ENCODE measurements around the gene PSD. TPM values are rescaled to one million over a fixed set of nuclear protein-coding genes. Genes with fewer than 3 reads are reported as not detected.

The PSD gene
- total RNA-seq, 1 experiment from 2014 or later: 2.4 TPM

DNA sequence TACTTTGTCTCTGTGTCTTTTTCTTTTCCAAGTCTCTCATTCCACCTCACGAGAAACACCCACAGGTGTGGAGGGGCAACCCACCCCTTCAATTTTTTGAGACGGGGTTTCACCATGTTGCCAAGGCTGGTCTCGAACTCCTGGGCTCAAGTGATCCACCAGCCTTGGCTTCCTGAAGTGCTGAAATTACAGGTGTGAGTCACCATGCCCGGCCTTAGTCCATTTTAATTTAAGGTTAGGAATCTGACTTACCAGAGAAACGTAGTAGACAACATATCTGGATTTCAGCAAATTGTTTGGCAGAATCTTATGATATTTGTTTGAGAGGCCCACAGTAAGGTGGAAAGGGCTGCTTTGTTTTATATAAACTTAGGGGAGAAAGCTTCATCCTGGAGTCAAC, 26.3 kb downstream of the PSD start:
- H3K4me1 ChIP-seq (ENCODE audit: control insufficient read depth, insufficient read depth, low read length): peaks cover 11% of the 10 kb centered on the region
- H3K9me3 ChIP-seq (ENCODE audit: control insufficient read depth, insufficient read depth, low read depth, low read length): no peaks in the 10 kb centered on the region
- no peak overlapping the region for H3K4me3 ChIP-seq (ENCODE audit: low read depth in 2 of 2, low read length in 2 of 2)
- ChIA-PET POLR2A (no interaction called here), CTCF (no interaction called here)
- peaks cover 2% of the 10 kb centered on the region; the same call in 1 of the 2 replicates for H3K36me3 ChIP-seq (ENCODE audit: control insufficient read depth, insufficient read depth, low read length)
- BruUV-seq (replicated peaks): no TSS peak
- intact Hi-C loops (cut with micrococcal nuclease; ENCODE audit: unreplicated experiment) (loop anchor here (5.0 kb wide), 1 partner anchor 160 kb away; no protein-coding TSS in a partner anchor), in situ Hi-C loops (cut with HindIII; ENCODE audit: low pct_unique_long_range_greater_than_20kb, low sequenced_read_pairs) (no loop called here)
- no peak for DNase-seq (ENCODE audit: low read depth, low spot score)
- no peak for TF ChIP-seq SIN3A (IDR thresholded peaks at IDR 0.05; ENCODE audit: borderline replicate concordance, insufficient read depth, low read depth, low read length)
- no peak for TF ChIP-seq TCF7L2 (IDR thresholded peaks at IDR 0.05; ENCODE audit: low read depth, low read length)
- no peak for TF ChIP-seq POLR2AphosphoS5 (IDR thresholded peaks at IDR 0.05; ENCODE audit: low read depth, low read length)
- no peak for TF ChIP-seq CTCF (IDR thresholded peaks at IDR 0.05)
- TF ChIP-seq, protein P1, sequence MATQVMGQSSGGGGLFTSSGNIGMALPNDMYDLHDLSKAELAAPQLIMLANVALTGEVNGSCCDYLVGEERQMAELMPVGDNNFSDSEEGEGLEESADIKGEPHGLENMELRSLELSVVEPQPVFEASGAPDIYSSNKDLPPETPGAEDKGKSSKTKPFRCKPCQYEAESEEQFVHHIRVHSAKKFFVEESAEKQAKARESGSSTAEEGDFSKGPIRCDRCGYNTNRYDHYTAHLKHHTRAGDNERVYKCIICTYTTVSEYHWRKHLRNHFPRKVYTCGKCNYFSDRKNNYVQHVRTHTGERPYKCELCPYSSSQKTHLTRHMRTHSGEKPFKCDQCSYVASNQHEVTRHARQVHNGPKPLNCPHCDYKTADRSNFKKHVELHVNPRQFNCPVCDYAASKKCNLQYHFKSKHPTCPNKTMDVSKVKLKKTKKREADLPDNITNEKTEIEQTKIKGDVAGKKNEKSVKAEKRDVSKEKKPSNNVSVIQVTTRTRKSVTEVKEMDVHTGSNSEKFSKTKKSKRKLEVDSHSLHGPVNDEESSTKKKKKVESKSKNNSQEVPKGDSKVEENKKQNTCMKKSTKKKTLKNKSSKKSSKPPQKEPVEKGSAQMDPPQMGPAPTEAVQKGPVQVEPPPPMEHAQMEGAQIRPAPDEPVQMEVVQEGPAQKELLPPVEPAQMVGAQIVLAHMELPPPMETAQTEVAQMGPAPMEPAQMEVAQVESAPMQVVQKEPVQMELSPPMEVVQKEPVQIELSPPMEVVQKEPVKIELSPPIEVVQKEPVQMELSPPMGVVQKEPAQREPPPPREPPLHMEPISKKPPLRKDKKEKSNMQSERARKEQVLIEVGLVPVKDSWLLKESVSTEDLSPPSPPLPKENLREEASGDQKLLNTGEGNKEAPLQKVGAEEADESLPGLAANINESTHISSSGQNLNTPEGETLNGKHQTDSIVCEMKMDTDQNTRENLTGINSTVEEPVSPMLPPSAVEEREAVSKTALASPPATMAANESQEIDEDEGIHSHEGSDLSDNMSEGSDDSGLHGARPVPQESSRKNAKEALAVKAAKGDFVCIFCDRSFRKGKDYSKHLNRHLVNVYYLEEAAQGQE (IDR thresholded peaks at IDR 0.05; ENCODE audit: insufficient read depth in 1 of 2, low read depth in 2 of 2, low read length in 1 of 2): no peak
- no peak for ATAC-seq
- no peaks in the 10 kb centered on the region; the same call in 1 of the 2 replicates for H3K27me3 ChIP-seq (ENCODE audit: control insufficient read depth, insufficient read depth, low read length)
- no peak overlapping the region for H3K27ac ChIP-seq (ENCODE audit: low read length)

DNA sequence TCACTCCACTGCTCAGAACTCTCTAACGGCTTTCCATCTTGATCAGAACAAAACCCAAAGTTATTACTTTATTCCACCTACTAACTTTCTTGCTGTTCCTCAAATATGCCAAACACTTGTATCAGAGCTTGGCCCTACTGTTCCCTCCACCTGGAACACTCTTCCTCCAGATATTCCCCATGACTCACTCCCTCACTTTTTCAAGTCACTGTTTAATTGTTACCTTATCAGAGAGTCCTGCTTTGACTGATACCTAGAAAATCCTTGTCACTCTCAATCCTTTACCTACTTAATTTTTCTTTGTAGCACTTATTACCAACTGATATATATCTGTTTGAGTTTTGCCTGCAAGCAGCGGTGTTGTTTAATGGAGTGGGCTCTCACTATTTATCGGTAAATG, 28.7 kb downstream of the PSD start:
- DNase-seq (ENCODE audit: low read depth, low spot score) (no peak), ATAC-seq (no peak)
- ChIA-PET POLR2A (interaction anchor here (0.7 kb wide), 1 partner anchor 37 kb away, joined by 19 read pairs; no protein-coding TSS in a partner anchor), CTCF (interaction anchor here (0.6 to 1.1 kb wide), 4 partner anchors 13 to 160 kb away, joined by 3 to 6 read pairs (median 4); no protein-coding TSS in a partner anchor)
- Histone ChIP-seq H3K4me1 (ENCODE audit: control insufficient read depth, insufficient read depth, low read length) (0 out of 2 replicates have a peak, but pooled peaks cover 5% of the 10 kb centered on the region), H3K4me3 (ENCODE audit: low read depth in 2 of 2, low read length in 2 of 2) (no peak overlapping the region), H3K27me3 (ENCODE audit: control insufficient read depth, insufficient read depth, low read length) (no peaks in the 10 kb centered on the region; the same call in 1 of the 2 replicates), H3K36me3 (ENCODE audit: control insufficient read depth, insufficient read depth, low read length) (no peaks in the 10 kb centered on the region; the same call in 1 of the 2 replicates), H3K9me3 (ENCODE audit: control insufficient read depth, insufficient read depth, low read depth, low read length) (no peaks in the 10 kb centered on the region), H3K27ac (ENCODE audit: low read length) (no peak overlapping the region)
- TF ChIP-seq CTCF (IDR thresholded peaks at IDR 0.05) (no peak), SIN3A (IDR thresholded peaks at IDR 0.05; ENCODE audit: borderline replicate concordance, insufficient read depth, low read depth, low read length) (no peak), POLR2AphosphoS5 (IDR thresholded peaks at IDR 0.05; ENCODE audit: low read depth, low read length) (no peak), TCF7L2 (IDR thresholded peaks at IDR 0.05; ENCODE audit: low read depth, low read length) (no peak)
- BruUV-seq (replicated peaks): no TSS peak
- in situ Hi-C loops (cut with HindIII; ENCODE audit: low pct_unique_long_range_greater_than_20kb, low sequenced_read_pairs) (no loop called here), intact Hi-C loops (cut with micrococcal nuclease; ENCODE audit: unreplicated experiment) (loop anchor here (5.0 kb wide), 1 partner anchor 158 kb away; no protein-coding TSS in a partner anchor)

All from Panc1 (cell line).